ENCODE measurements around the gene SP8. TPM values are rescaled to one million over a fixed set of nuclear protein-coding genes. Genes with fewer than 3 reads are reported as not detected.
A peak's percentile ranks its signal among the peaks of the same experiment; 100 is the strongest.

The SP8 gene
- total RNA-seq, 1 donor from 2014 or later: 19.8 TPM

GRCh38 chr7:20783700-20784387 lies 2.8 kb downstream of the SP8 start:
- Mint-ChIP-seq H3K4me1 (peaks cover 58% of the 10 kb centered on the region), H3K27me3 (ENCODE audit: insufficient read depth, low read depth) (peaks cover 47% of the 10 kb centered on the region), H3K27ac (peak overlapping the region; percentile 96), H3K36me3 (peaks cover 9% of the 10 kb centered on the region), H3K4me3 (peak overlapping the region; percentile 95), H3K9me3 (peaks cover 3% of the 10 kb centered on the region)
- Histone ChIP-seq H3K4me3 (peak overlapping the region; percentile 94), H3K36me3 (peaks cover 11% of the 10 kb centered on the region), H3K79me2 (ENCODE audit: low read depth) (peaks cover 67% of the 10 kb centered on the region), H3K27me3 (peaks cover 63% of the 10 kb centered on the region), H2AFZ (replicated peaks) (no peak overlapping the region), H3K27ac (no peak overlapping the region), H3K4me2 (peak overlapping the region; percentile 83), H3F3A (ENCODE audit: low read depth) (peaks cover 81% of the 10 kb centered on the region), H4K20me1 (ENCODE audit: low read depth) (peaks cover 73% of the 10 kb centered on the region), H3K9me3 (ENCODE audit: low read depth) (no peaks in the 10 kb centered on the region), H3K9ac (peak overlapping the region; percentile 36), H3K4me1 (peaks cover 52% of the 10 kb centered on the region)
- DNase-seq (ENCODE audit: low spot score): peak; percentile 70
- TF ChIP-seq CTCF (IDR thresholded peaks at IDR 0.05) (peak; percentile 22), EZH2phosphoT487 (IDR thresholded peaks at IDR 0.05) (no peak), EZH2 (IDR thresholded peaks at IDR 0.05) (no peak)

DNA sequence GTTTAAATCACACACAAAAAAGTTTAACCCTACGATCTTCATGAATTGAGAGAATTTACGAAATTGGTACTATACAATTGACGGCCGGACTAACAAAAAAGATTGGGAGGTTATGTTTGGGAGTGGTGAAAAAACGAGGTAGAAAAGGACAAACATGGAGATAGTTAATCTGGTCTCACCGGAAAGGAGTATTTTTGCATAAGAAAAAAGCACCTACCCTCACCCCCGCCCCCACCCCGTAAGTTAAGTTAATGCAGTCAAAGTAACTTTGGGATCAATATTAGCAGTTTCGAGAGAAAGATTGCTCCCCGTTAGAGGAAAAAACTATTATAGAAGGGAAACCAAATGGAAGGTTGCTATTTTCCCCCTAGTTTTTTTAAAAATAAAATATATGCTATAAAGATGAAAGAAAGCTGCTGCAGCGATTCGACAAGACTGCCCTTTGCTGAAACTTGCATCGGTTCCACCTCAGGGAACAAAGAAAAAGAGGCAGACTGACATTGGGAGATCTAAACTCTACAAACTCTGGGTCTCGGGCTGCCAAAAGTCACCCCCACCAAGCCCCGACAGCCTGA lies 3.5 kb downstream of the SP8 start:
- no peak for TF ChIP-seq EZH2phosphoT487 (IDR thresholded peaks at IDR 0.05)
- TF ChIP-seq EZH2 (IDR thresholded peaks at IDR 0.05): no peak
- TF ChIP-seq CTCF (IDR thresholded peaks at IDR 0.05): no peak
- peak overlapping the region; percentile 95 for H3K4me3 Mint-ChIP-seq
- peaks cover 46% of the 10 kb centered on the region for H3K4me1 ChIP-seq
- peaks cover 57% of the 10 kb centered on the region for H3K27me3 ChIP-seq
- H3K36me3 Mint-ChIP-seq: peaks cover 9% of the 10 kb centered on the region
- no peak for DNase-seq (ENCODE audit: low spot score)
- H3K27ac Mint-ChIP-seq: peak overlapping the region; percentile 93
- H3K4me1 Mint-ChIP-seq: peaks cover 55% of the 10 kb centered on the region
- peaks cover 75% of the 10 kb centered on the region for H4K20me1 ChIP-seq (ENCODE audit: low read depth)
- H3K9me3 ChIP-seq (ENCODE audit: low read depth): no peaks in the 10 kb centered on the region
- H3K9me3 Mint-ChIP-seq: peaks cover 3% of the 10 kb centered on the region
- H3K27me3 Mint-ChIP-seq (ENCODE audit: insufficient read depth, low read depth): peaks cover 45% of the 10 kb centered on the region
- H3K4me2 ChIP-seq: peak overlapping the region; percentile 83
- no peak overlapping the region for H2AFZ ChIP-seq (replicated peaks)
- peaks cover 85% of the 10 kb centered on the region for H3F3A ChIP-seq (ENCODE audit: low read depth)
- H3K9ac ChIP-seq: no peak overlapping the region
- peaks cover 11% of the 10 kb centered on the region for H3K36me3 ChIP-seq
- peak overlapping the region; percentile 94 for H3K4me3 ChIP-seq
- peaks cover 67% of the 10 kb centered on the region for H3K79me2 ChIP-seq (ENCODE audit: low read depth)
- H3K27ac ChIP-seq: no peak overlapping the region

DNA sequence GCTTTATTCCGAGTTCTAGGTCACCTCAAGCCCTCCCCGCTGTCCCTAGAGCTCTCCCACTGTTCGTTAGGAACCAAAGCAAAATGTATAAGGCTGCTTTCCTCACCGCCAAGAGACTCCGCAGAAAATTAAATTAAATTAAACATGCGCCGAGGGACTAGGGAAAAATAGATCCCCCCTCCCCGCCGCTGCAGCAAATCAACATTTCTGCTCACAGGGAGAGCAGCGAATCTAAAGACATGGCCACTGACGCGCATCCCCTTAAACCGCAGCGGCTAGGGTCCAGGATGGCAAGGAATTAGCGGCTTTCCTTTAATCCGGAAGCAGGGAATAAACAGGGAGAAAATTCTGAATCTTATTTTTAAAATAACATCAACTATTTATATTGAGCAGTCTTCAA lies 7.6 kb downstream of the SP8 start:
- Mint-ChIP-seq H3K36me3 (peaks cover 9% of the 10 kb centered on the region), H3K4me1 (peaks cover 62% of the 10 kb centered on the region), H3K27me3 (ENCODE audit: insufficient read depth, low read depth) (peaks cover 45% of the 10 kb centered on the region), H3K27ac (peak overlapping the region; percentile 53), H3K4me3 (peak overlapping the region; percentile 77), H3K9me3 (peaks cover 2% of the 10 kb centered on the region)
- Histone ChIP-seq H3K4me2 (peak overlapping the region; percentile 83), H3K36me3 (peaks cover 11% of the 10 kb centered on the region), H3K9ac (no peak overlapping the region), H3K4me1 (peaks cover 78% of the 10 kb centered on the region), H3K79me2 (ENCODE audit: low read depth) (peaks cover 43% of the 10 kb centered on the region), H4K20me1 (ENCODE audit: low read depth) (peaks cover 74% of the 10 kb centered on the region), H3F3A (ENCODE audit: low read depth) (peaks cover 86% of the 10 kb centered on the region), H2AFZ (replicated peaks) (no peak overlapping the region), H3K27me3 (peaks cover 79% of the 10 kb centered on the region), H3K27ac (no peak overlapping the region), H3K9me3 (ENCODE audit: low read depth) (no peaks in the 10 kb centered on the region), H3K4me3 (peak overlapping the region; percentile 51)
- TF ChIP-seq CTCF (IDR thresholded peaks at IDR 0.05): no peak
- DNase-seq (ENCODE audit: low spot score): peak; percentile 70

Data from neural progenitor cell (in vitro differentiated cells).